HG02885 (cell line): ENCODE data around the gene SLC4A3.
"Not testable (repeated sequence)": the region's sequence is repeated elsewhere in the genome, so short reads cannot be mapped to it uniquely, and the experiment has no call there.

Experiments used
- ATAC-seq: cut with Tn5 transposase; IDR thresholded peaks from one replicate; pipeline ENCODE4 v1.9.1; 2021; ENCODE audit warnings: mild to moderate bottlenecking; ENCODE audit not compliant: unreplicated experiment, poor library complexity

SLC4A3 gene

GRCh38 chr2:219643084-219643473, 15.6 kb downstream of the SLC4A3 start:
- ATAC-seq: no peak

- ATAC-seq: no peak
These were observed 16.5 kb downstream of the SLC4A3 start for GRCh38 chr2:219643788-219644398.

- ATAC-seq: no peak
These were observed 17.5 kb downstream of the SLC4A3 start for GRCh38 chr2:219644801-219645480.

GRCh38 chr2:219645631-219646527, 18.4 kb downstream of the SLC4A3 start:
- ATAC-seq: no peak

GRCh38 chr2:219648176-219648575, 20.7 kb downstream of the SLC4A3 start:
- ATAC-seq: no peak

- ATAC-seq: no peak
These were observed 21.5 kb downstream of the SLC4A3 start for GRCh38 chr2:219648963-219649362.

GRCh38 chr2:219650426-219651248, 23.2 kb downstream of the SLC4A3 start:
- ATAC-seq: no peak

- ATAC-seq: not testable (repeated sequence)
These were observed 24.2 kb downstream of the SLC4A3 start for GRCh38 chr2:219651656-219652055.

GRCh38 chr2:219656526-219656925, 29.1 kb downstream of the SLC4A3 start:
- ATAC-seq: no peak

GRCh38 chr2:219658196-219658846, 30.9 kb downstream of the SLC4A3 start:
- ATAC-seq: no peak

- ATAC-seq: no peak
These were observed 31.4 kb downstream of the SLC4A3 start for GRCh38 chr2:219658874-219659273.

GRCh38 chr2:219661197-219661954, 33.9 kb downstream of the SLC4A3 start:
- ATAC-seq: peak; percentile 90

- ATAC-seq: no peak
These were observed 34.5 kb downstream of the SLC4A3 start for GRCh38 chr2:219661955-219662395.

GRCh38 chr2:219662566-219662965, 35.1 kb downstream of the SLC4A3 start:
- no peak for ATAC-seq

GRCh38 chr2:219663116-219663762, 35.8 kb downstream of the SLC4A3 start:
- ATAC-seq: no peak

GRCh38 chr2:219664041-219664440, 36.6 kb downstream of the SLC4A3 start:
- no peak for ATAC-seq

GRCh38 chr2:219664944-219665343, 37.5 kb downstream of the SLC4A3 start:
- ATAC-seq: no peak

- ATAC-seq: no peak
These were observed 38.5 kb downstream of the SLC4A3 start for GRCh38 chr2:219665926-219666325.

GRCh38 chr2:219668316-219668715, 40.9 kb downstream of the SLC4A3 start:
- no peak for ATAC-seq
